ENCODE data around the gene ENOX1. TPM values are rescaled to one million over a fixed set of nuclear protein-coding genes. Genes with fewer than 3 reads are reported as not detected.

Gene ENOX1
- total RNA-seq, 2 experiments from 2014 or later, result 0.07 to 0.19 TPM

DNA sequence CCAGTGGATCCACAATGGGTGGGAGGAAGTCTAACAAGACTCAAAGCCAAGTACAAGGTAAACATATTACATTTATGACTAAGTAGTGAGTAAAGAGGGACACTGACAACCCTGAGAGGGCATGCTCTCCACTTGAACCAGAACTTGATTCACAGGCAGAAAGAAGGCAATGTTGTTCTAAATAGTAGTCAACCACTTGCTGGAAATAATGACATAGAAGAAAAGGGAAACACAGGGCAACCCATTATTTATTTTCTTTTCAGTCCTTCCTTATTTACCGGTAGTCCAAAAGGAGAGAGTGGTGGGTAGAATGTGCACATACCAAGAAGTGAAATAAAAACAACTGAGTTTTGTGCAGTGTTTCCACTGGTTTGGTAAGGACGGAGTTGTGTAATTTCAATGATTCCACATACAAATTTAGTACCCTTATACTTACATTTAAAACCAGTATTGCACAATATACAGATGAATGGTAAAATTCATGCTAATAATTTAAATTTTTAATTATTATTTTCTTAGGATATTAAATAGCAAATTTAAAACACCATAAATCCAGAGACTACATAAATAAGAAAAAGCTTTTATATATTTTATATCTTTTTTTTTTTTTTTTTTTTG lies 65.9 kb downstream of the ENOX1 start:
- no peak overlapping the region for H3K4me3 Mint-ChIP-seq
- DNase-seq, result no peak
- ChIA-PET POLR2A (no interaction called here), CTCF (no interaction called here)
- no peak overlapping the region for H3K27ac Mint-ChIP-seq
- H3K27me3 Mint-ChIP-seq, result peaks cover 11% of the 10 kb centered on the region
- H3K36me3 Mint-ChIP-seq (ENCODE audit: low read depth), result no peaks in the 10 kb centered on the region
- peaks cover 2% of the 10 kb centered on the region for H3K9me3 Mint-ChIP-seq
- no peaks in the 10 kb centered on the region for H3K4me1 Mint-ChIP-seq

DNA sequence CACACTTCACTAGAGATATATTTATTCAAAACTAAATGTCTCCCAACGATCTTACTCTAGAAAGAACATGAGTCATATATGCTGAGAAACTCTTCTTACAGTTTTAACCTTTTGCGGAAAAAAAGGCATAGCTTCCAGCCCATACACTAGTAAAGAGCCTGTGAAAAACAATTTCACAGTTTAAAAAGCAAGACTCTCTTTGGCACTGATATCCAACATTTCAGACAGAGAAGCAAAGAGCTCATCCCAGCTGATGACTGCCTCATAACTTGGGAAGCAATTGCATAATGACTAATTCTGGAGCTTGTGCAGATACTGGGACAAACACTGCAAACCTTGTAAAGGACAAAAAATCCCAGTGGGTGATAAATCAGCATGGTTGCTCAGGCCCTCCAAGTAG lies 88.0 kb downstream of the ENOX1 start:
- POLR2A ChIA-PET, result no interaction called here
- Mint-ChIP-seq H3K4me1 (no peaks in the 10 kb centered on the region), H3K9me3 (no peaks in the 10 kb centered on the region), H3K4me3 (no peak overlapping the region), H3K27me3 (peaks cover 9% of the 10 kb centered on the region), H3K27ac (no peak overlapping the region), H3K36me3 (ENCODE audit: low read depth) (no peaks in the 10 kb centered on the region)
- CTCF ChIA-PET, result no interaction called here
- no peak for DNase-seq

DNA sequence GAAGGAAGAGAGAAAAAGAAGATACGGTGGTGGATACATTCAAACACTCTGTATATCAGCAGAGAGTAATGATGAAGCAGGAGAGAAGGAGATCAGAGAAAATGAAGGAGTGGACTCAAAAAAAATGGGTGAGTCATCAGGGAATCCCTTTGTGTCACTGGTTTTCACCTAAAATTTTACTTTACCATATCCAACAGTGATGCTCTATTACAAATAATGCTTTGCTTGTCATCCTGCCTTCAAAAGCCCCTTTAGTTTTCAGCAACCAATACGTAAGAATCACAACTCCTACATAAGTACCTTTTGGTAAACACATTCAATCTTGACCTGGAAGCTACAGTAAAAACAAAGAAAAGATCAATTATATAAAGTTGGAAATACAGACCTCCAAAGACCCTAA lies 88.8 kb downstream of the ENOX1 start:
- H3K9me3 Mint-ChIP-seq, result no peaks in the 10 kb centered on the region
- peaks cover 9% of the 10 kb centered on the region for H3K27me3 Mint-ChIP-seq
- ChIA-PET POLR2A (no interaction called here), CTCF (no interaction called here)
- H3K4me1 Mint-ChIP-seq, result no peaks in the 10 kb centered on the region
- H3K4me3 Mint-ChIP-seq, result no peak overlapping the region
- no peak overlapping the region for H3K27ac Mint-ChIP-seq
- DNase-seq, result no peak
- no peaks in the 10 kb centered on the region for H3K36me3 Mint-ChIP-seq (ENCODE audit: low read depth)

DNA sequence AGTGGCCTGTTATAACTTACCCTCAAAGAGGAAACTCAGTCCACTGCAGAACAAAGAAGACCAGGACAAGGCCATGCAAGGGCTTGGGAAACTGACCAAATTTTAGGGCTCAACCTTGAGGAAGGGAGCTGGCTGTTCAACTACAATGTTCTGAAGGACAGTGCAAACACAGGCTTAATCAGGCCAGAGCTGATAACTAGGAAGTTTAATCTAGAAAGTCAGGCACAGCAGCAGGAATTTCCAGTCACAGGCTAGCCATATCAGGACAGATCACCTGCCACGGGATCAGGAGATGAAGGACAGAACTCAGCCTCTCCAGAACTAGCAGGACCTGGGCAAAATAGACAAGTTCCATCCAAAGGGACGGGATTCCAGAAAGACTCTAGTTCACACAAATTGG lies 89.4 kb downstream of the ENOX1 start:
- no peak overlapping the region for H3K27ac Mint-ChIP-seq
- H3K4me3 Mint-ChIP-seq, result no peak overlapping the region
- no peaks in the 10 kb centered on the region for H3K9me3 Mint-ChIP-seq

DNA sequence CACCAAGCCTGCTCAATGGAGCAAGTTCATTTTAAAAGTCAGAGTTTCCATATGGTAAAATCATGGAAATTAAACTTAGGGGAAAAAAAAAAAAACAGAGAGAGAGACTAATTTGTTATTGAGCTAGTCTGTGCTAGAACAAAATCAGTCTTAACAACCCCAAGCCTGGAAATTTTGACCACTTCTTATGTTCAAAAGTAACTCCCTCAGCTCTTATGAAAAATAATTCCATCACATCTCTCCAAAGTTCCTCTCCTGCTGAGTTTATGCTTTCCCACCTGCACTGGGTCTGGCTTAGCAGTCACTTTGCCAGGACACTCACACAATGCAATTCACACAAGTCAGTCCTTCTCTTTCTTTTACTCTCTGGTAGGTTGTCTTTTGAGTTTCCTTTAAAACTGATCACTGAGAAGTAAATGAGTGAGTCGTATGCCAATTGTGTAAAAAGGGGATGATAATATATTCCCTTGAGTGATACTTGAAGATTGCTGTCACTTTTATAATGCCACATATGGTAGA lies 92.6 kb downstream of the ENOX1 start:
- POLR2A ChIA-PET, result no interaction called here
- Mint-ChIP-seq H3K27ac (no peak overlapping the region), H3K9me3 (no peaks in the 10 kb centered on the region), H3K27me3 (peaks cover 19% of the 10 kb centered on the region), H3K4me3 (no peak overlapping the region), H3K4me1 (no peaks in the 10 kb centered on the region), H3K36me3 (ENCODE audit: low read depth) (no peaks in the 10 kb centered on the region)
- no peak for DNase-seq
- CTCF ChIA-PET, result interaction anchor here (1.1 kb wide), 1 partner anchor 10 kb away, joined by 5 read pairs; no protein-coding TSS in a partner anchor

More for the DNA sequence above, 89.4 kb downstream of the ENOX1 start:
- no peak for DNase-seq
- CTCF ChIA-PET, result no interaction called here
- Mint-ChIP-seq H3K27me3 (peaks cover 9% of the 10 kb centered on the region), H3K4me1 (no peaks in the 10 kb centered on the region), H3K36me3 (ENCODE audit: low read depth) (no peaks in the 10 kb centered on the region)
- POLR2A ChIA-PET, result no interaction called here

DNA sequence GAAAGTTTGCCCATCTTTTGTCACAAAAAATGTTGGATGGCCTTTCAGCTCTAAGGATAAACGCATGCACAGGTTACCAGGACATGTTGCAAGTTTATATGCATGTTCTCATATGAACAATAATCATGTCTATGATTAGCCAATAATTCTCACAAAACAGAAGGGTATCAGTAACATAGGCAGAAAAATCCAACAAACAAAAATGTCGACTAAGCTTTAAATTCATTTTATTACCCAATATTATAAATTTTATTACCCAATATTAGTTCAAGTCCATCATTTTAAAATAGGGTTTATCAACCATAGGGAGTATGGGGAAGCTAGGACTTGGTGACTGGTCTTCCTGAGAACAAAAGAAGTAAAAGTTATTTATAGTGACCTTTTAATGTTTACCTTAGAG lies 93.1 kb downstream of the ENOX1 start:
- no peaks in the 10 kb centered on the region for H3K36me3 Mint-ChIP-seq (ENCODE audit: low read depth)
- H3K9me3 Mint-ChIP-seq, result no peaks in the 10 kb centered on the region
- DNase-seq, result no peak
- ChIA-PET CTCF (interaction anchor here (1.0 to 1.1 kb wide), 2 partner anchors 9 to 13 kb away, joined by 4 to 5 read pairs; no protein-coding TSS in a partner anchor), POLR2A (no interaction called here)
- H3K27ac Mint-ChIP-seq, result no peak overlapping the region
- peaks cover 14% of the 10 kb centered on the region for H3K27me3 Mint-ChIP-seq
- no peaks in the 10 kb centered on the region for H3K4me1 Mint-ChIP-seq
- no peak overlapping the region for H3K4me3 Mint-ChIP-seq

DNA sequence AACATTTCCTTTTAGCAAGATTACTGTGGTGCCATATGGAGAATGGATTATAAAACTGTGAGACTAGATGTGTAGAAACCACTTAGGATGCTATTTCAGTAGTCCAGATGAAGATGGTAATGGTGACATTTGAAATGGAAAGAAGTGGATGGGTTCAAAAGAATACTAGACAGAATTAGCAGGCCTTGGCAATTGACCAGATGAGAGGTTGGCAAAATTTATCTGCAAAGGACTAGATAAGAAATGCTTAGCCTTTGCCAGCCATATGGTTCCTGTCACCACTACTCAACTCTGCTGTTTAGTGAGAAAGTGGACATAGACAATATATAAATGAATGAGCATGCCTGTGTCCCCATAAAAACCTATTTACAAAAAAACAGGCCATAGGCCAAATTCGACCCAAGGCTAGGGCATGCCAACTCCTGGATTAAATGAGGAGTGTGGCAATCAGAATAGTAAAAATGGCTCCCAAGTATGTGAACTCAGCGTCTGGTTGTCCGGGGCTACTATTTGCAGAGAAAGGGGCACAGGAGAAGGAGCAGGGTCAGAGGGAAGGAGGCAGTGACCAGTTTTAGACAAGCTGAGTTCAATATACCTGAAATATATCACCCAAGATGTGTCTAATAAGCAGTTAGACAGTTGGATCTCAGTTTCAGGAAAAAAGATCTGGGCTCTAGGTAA lies 98.4 kb downstream of the ENOX1 start:
- Mint-ChIP-seq H3K4me3 (no peak overlapping the region), H3K27ac (no peak overlapping the region), H3K4me1 (no peaks in the 10 kb centered on the region), H3K9me3 (no peaks in the 10 kb centered on the region), H3K27me3 (peaks cover 11% of the 10 kb centered on the region), H3K36me3 (ENCODE audit: low read depth) (no peaks in the 10 kb centered on the region)
- ChIA-PET POLR2A (no interaction called here), CTCF (no interaction called here)
- DNase-seq, result no peak

DNA sequence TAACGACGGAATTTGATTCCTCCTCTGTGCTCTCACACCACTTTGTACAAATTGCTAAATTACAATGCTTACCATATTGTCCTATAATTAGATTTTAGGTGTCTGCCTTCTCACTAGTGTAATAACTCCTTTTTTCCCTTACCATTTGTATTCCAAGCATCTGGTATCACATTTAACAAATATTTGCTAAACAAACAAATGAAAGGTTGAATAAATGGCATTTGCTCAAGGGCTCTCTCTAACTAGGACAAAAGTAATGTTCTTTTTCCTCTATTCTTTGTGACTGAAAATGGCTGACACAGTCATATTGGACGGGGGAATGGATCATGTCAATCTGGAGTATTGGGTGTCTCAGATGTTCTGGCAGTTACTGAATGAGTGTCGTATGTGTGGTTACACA lies 99.7 kb downstream of the ENOX1 start:
- Mint-ChIP-seq H3K9me3 (no peaks in the 10 kb centered on the region), H3K4me1 (no peaks in the 10 kb centered on the region), H3K4me3 (no peak overlapping the region), H3K36me3 (ENCODE audit: low read depth) (no peaks in the 10 kb centered on the region), H3K27me3 (peaks cover 11% of the 10 kb centered on the region), H3K27ac (no peak overlapping the region)
- CTCF ChIA-PET, result no interaction called here
- DNase-seq, result no peak
- POLR2A ChIA-PET, result no interaction called here

DNA sequence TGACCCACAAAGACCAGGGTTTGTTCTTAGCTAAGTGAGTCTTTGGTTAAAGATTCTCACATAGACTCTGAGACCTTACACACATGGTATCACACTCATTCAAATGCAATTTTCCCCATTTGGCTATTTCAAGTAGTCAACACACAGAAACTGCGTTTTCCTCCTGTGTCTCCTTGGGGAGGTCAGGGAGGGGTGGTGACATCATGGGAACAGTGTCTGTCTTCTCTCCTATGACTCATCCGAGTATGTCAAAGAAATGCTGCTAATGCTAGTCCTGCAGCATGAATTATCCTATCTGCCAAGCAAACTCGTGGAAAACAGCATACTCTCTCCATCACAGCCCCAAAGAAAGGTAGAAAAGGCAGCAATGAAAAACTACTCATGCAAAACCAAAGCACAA lies 100.2 kb downstream of the ENOX1 start:
- Mint-ChIP-seq H3K4me1 (no peaks in the 10 kb centered on the region), H3K27ac (no peak overlapping the region), H3K4me3 (no peak overlapping the region), H3K9me3 (no peaks in the 10 kb centered on the region), H3K36me3 (ENCODE audit: low read depth) (no peaks in the 10 kb centered on the region), H3K27me3 (peaks cover 11% of the 10 kb centered on the region)
- ChIA-PET CTCF (no interaction called here), POLR2A (no interaction called here)
- DNase-seq, result no peak

DNA sequence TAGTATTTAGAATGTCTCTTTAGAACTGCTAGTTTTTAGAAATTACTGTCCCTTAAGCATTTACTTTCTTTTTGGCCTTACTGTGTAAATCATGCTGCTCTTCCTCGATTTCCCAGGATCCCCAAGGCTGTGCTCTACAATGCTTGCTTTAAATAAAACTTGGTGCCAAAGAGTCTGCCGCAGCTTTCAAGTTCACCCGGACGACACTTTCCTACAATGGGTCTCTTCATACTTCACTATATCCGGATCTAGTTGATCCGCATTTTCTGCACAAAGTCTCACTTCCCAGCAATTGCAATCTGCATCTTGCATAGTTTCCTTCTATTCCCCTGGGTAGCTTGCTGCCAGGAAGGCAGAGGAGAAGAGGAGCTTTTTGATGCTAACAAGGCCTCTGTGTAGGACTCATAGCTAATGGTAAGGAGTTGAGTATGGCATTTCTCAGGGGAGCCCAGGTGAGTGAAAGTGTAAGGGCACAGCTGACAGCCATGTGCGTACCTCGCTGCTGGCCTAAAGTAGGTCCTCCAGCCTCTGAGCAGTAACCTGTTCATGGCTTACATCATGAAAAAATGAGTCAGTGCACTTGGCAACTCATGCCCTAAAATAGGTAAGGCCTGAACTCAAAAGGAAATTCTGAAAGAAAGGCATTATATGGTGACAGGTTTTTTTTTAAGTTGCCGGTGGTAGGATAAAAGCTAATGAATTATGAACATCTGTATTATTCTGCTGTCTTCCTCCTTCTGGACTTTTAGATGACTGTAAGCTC lies 101.6 kb downstream of the ENOX1 start:
- CTCF ChIA-PET, result interaction anchor here (2.0 kb wide), 1 partner anchor 9 kb away, joined by 5 read pairs; no protein-coding TSS in a partner anchor
- Mint-ChIP-seq H3K4me3 (no peak overlapping the region), H3K27me3 (no peaks in the 10 kb centered on the region), H3K36me3 (ENCODE audit: low read depth) (no peaks in the 10 kb centered on the region), H3K4me1 (no peaks in the 10 kb centered on the region), H3K9me3 (no peaks in the 10 kb centered on the region), H3K27ac (no peak overlapping the region)
- DNase-seq, result no peak
- POLR2A ChIA-PET, result no interaction called here

DNA sequence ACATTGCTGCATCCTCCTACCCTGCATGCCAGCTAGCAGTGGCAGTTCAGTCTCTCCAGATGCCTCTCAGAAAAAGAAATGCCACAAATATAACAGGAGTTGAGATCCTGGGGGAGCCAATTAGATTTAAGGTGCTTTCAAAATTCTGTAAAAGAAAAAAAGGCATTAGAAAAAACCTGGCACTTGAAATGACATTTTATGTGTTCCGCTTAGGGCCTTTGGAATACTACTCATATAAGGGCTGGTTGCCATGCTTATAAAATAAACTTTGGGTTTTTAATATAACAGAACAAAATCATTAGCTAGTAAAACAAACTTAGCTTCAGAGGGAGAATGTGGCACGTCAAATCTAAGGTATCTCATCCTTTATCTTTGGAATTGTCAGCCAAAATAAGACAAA lies 104.1 kb downstream of the ENOX1 start:
- Mint-ChIP-seq H3K4me3 (no peak overlapping the region), H3K27ac (no peak overlapping the region), H3K9me3 (no peaks in the 10 kb centered on the region), H3K36me3 (ENCODE audit: low read depth) (no peaks in the 10 kb centered on the region), H3K4me1 (no peaks in the 10 kb centered on the region), H3K27me3 (peaks cover 2% of the 10 kb centered on the region)
- ChIA-PET CTCF (no interaction called here), POLR2A (no interaction called here)
- DNase-seq, result no peak

DNA sequence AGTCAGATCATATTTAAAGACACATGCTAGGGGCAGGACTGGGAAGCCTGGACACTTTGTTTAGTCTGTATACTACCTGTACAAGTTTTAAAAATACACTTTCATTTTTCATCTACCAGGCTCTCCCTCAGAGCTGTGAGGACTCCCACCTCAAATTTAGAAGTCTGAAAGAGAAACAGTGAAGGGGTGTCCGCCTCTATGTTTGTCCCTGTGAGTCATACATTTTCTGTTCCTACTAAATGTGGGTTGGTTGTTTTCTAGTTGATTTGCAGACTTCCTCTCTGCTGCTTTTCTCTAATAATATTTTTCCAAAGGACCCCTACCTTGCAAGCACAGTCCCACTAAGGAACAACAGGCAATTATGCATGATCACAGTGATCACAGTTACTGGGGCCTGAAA lies 110.5 kb downstream of the ENOX1 start:
- POLR2A ChIA-PET, result no interaction called here
- H3K36me3 Mint-ChIP-seq (ENCODE audit: low read depth), result no peaks in the 10 kb centered on the region
- H3K4me3 Mint-ChIP-seq, result no peak overlapping the region
- H3K4me1 Mint-ChIP-seq, result no peaks in the 10 kb centered on the region
- H3K27me3 Mint-ChIP-seq, result peaks cover 2% of the 10 kb centered on the region
- no peaks in the 10 kb centered on the region for H3K9me3 Mint-ChIP-seq
- CTCF ChIA-PET, result no interaction called here
- no peak for DNase-seq
- no peak overlapping the region for H3K27ac Mint-ChIP-seq

DNA sequence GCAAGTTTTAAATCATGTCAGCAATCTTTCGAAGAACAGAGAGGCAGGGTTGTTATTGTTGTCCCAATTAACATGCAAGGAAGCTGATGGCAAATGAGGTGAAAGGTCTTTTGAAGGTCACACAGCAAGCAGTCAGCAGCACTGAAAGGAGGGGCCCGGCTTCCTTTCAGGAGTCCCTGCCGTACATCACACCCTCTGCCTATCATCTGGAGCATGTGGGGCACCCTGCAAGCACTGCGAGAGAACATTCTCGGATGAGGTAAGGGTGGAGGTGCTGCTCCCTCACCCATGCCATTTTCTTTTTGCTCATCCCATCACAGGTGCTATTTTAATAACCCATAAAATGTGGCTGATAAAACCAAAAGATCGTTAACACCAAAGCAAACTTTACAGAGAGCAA lies 111.2 kb downstream of the ENOX1 start:
- no peak for DNase-seq
- ChIA-PET POLR2A (no interaction called here), CTCF (no interaction called here)
- Mint-ChIP-seq H3K4me3 (no peak overlapping the region), H3K9me3 (no peaks in the 10 kb centered on the region), H3K27me3 (peaks cover 2% of the 10 kb centered on the region), H3K4me1 (no peaks in the 10 kb centered on the region), H3K27ac (no peak overlapping the region), H3K36me3 (ENCODE audit: low read depth) (no peaks in the 10 kb centered on the region)
